ENCODE measurements around the gene CNTN4.
A peak's percentile ranks its signal among the peaks of the same experiment; 100 is the strongest.

CNTN4 gene

GRCh38 chr3:2268779-2269178, 170.1 kb downstream of the CNTN4 start:
- TF ChIP-seq, protein P1, sequence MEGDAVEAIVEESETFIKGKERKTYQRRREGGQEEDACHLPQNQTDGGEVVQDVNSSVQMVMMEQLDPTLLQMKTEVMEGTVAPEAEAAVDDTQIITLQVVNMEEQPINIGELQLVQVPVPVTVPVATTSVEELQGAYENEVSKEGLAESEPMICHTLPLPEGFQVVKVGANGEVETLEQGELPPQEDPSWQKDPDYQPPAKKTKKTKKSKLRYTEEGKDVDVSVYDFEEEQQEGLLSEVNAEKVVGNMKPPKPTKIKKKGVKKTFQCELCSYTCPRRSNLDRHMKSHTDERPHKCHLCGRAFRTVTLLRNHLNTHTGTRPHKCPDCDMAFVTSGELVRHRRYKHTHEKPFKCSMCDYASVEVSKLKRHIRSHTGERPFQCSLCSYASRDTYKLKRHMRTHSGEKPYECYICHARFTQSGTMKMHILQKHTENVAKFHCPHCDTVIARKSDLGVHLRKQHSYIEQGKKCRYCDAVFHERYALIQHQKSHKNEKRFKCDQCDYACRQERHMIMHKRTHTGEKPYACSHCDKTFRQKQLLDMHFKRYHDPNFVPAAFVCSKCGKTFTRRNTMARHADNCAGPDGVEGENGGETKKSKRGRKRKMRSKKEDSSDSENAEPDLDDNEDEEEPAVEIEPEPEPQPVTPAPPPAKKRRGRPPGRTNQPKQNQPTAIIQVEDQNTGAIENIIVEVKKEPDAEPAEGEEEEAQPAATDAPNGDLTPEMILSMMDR (IDR thresholded peaks at IDR 0.05; ENCODE audit: low read depth, low read length, missing control alignments), result no peak
- Histone ChIP-seq H3K27ac (no peak overlapping the region), H3K36me3 (replicated peaks) (no peaks in the 10 kb centered on the region), H3K27me3 (replicated peaks) (no peaks in the 10 kb centered on the region), H3K4me3 (ENCODE audit: low read depth, low read length) (no peak overlapping the region)
- in situ Hi-C loops (cut with HindIII; ENCODE audit: low pct_ligation_motif_present, low sequenced_read_pairs), result no loop called here
- no peak for DNase-seq

- in situ Hi-C loops (cut with HindIII; ENCODE audit: low pct_ligation_motif_present, low sequenced_read_pairs), result no loop called here
- H3K36me3 ChIP-seq (replicated peaks), result no peaks in the 10 kb centered on the region
- TF ChIP-seq, protein P1 (IDR thresholded peaks at IDR 0.05; ENCODE audit: low read depth, low read length, missing control alignments), result no peak
- H3K27me3 ChIP-seq (replicated peaks), result no peaks in the 10 kb centered on the region
- no peak for DNase-seq
- no peak overlapping the region for H3K27ac ChIP-seq
- H3K4me3 ChIP-seq (ENCODE audit: low read depth, low read length), result no peak overlapping the region
Measured at GRCh38 chr3:2274526-2274925, 175.9 kb downstream of the CNTN4 start.

GRCh38 chr3:2283818-2284217, 185.2 kb downstream of the CNTN4 start:
- TF ChIP-seq, protein P1 (IDR thresholded peaks at IDR 0.05; ENCODE audit: low read depth, low read length, missing control alignments), result no peak
- Histone ChIP-seq H3K27ac (no peak overlapping the region), H3K36me3 (replicated peaks) (no peaks in the 10 kb centered on the region), H3K27me3 (replicated peaks) (no peaks in the 10 kb centered on the region), H3K4me3 (ENCODE audit: low read depth, low read length) (no peak overlapping the region)
- in situ Hi-C loops (cut with HindIII; ENCODE audit: low pct_ligation_motif_present, low sequenced_read_pairs), result no loop called here
- no peak for DNase-seq

GRCh38 chr3:2300938-2301337, 202.3 kb downstream of the CNTN4 start:
- H3K36me3 ChIP-seq (replicated peaks), result no peaks in the 10 kb centered on the region
- DNase-seq, result no peak
- TF ChIP-seq, protein P1 (IDR thresholded peaks at IDR 0.05; ENCODE audit: low read depth, low read length, missing control alignments), result no peak
- no peaks in the 10 kb centered on the region for H3K27me3 ChIP-seq (replicated peaks)
- in situ Hi-C loops (cut with HindIII; ENCODE audit: low pct_ligation_motif_present, low sequenced_read_pairs), result no loop called here
- H3K27ac ChIP-seq, result no peak overlapping the region
- no peak overlapping the region for H3K4me3 ChIP-seq (ENCODE audit: low read depth, low read length)

DNA sequence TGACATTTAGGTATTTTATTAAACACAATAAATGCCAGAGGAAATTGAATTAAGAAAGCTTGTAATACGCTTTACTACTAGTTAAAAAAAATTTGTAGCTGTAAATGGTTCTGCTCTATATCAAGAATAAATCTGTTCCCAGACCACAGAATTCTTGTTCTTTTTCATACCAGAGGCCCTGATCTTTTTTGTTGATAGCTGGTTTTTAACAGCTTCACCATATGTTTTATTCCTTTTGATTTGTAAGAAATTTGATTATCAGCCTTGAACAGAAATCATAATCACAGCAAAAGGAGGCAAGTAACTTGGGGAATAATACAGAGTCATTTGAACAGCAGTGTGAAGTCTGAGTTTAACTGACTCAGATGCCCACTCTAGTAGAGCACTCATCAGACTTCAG, 202.7 kb downstream of the CNTN4 start:
- TF ChIP-seq, protein P1 (IDR thresholded peaks at IDR 0.05; ENCODE audit: low read depth, low read length, missing control alignments), result no peak
- no peaks in the 10 kb centered on the region for H3K36me3 ChIP-seq (replicated peaks)
- no peaks in the 10 kb centered on the region for H3K27me3 ChIP-seq (replicated peaks)
- in situ Hi-C loops (cut with HindIII; ENCODE audit: low pct_ligation_motif_present, low sequenced_read_pairs), result no loop called here
- no peak overlapping the region for H3K27ac ChIP-seq
- DNase-seq, result no peak
- H3K4me3 ChIP-seq (ENCODE audit: low read depth, low read length), result no peak overlapping the region

GRCh38 chr3:2303566-2303965, 204.9 kb downstream of the CNTN4 start:
- Histone ChIP-seq H3K36me3 (replicated peaks) (no peaks in the 10 kb centered on the region), H3K27ac (no peak overlapping the region), H3K4me3 (ENCODE audit: low read depth, low read length) (no peak overlapping the region), H3K27me3 (replicated peaks) (no peaks in the 10 kb centered on the region)
- TF ChIP-seq, protein P1 (IDR thresholded peaks at IDR 0.05; ENCODE audit: low read depth, low read length, missing control alignments), result no peak
- DNase-seq, result peak; percentile 6
- in situ Hi-C loops (cut with HindIII; ENCODE audit: low pct_ligation_motif_present, low sequenced_read_pairs), result no loop called here

Measured in brain microvascular endothelial cell (primary cell).